NCI-H2081 (cell line): ENCODE data around the gene DISC1.
"Not testable (repeated sequence)": the region's sequence is repeated elsewhere in the genome, so short reads cannot be mapped to it uniquely, and the experiment has no call there.

Source experiments
- DNase-seq, 2 experiments: peaks; one replicate each; lab custom pipeline; 2025; lab: John Stamatoyannopoulos, UW

Gene DISC1

GRCh38 chr1:231774719-231775335 lies 148.2 kb downstream of the DISC1 start:
- no peak for DNase-seq

- DNase-seq, result no peak
These were observed 149.6 kb downstream of the DISC1 start for GRCh38 chr1:231776010-231776756.

- no peak for DNase-seq
These were observed 150.1 kb downstream of the DISC1 start for GRCh38 chr1:231776757-231777062.

- no peak for DNase-seq
These were observed 151.6 kb downstream of the DISC1 start for GRCh38 chr1:231778009-231778719.

GRCh38 chr1:231779081-231779480 lies 152.5 kb downstream of the DISC1 start:
- no peak for DNase-seq

- no peak for DNase-seq
These were observed 155.3 kb downstream of the DISC1 start for GRCh38 chr1:231781892-231782291.

- DNase-seq, result not testable (repeated sequence)
These were observed 158.5 kb downstream of the DISC1 start for GRCh38 chr1:231785073-231785472.

- DNase-seq, result no peak
These were observed 159.5 kb downstream of the DISC1 start for GRCh38 chr1:231786126-231786525.

- DNase-seq, result no peak
These were observed 166.0 kb downstream of the DISC1 start for GRCh38 chr1:231792634-231793033.

GRCh38 chr1:231793893-231794292 lies 167.3 kb downstream of the DISC1 start:
- no peak for DNase-seq

GRCh38 chr1:231796141-231796540 lies 169.6 kb downstream of the DISC1 start:
- no peak for DNase-seq

GRCh38 chr1:231799363-231799986 lies 172.9 kb downstream of the DISC1 start:
- no peak for DNase-seq

GRCh38 chr1:231800108-231800507 lies 173.5 kb downstream of the DISC1 start:
- no peak for DNase-seq

- DNase-seq, result no peak
These were observed 174.5 kb downstream of the DISC1 start for GRCh38 chr1:231801042-231801585.

GRCh38 chr1:231803353-231803752 lies 176.8 kb downstream of the DISC1 start:
- no peak for DNase-seq

GRCh38 chr1:231806623-231807495 lies 180.3 kb downstream of the DISC1 start:
- DNase-seq, result peak; percentile 34 to 54

- peak; percentile 10 to 50 for DNase-seq
These were observed 181.0 kb downstream of the DISC1 start for GRCh38 chr1:231807541-231807940.

- DNase-seq, result no peak
These were observed 181.5 kb downstream of the DISC1 start for GRCh38 chr1:231808116-231808515.

GRCh38 chr1:231808990-231809389 lies 182.4 kb downstream of the DISC1 start:
- no peak for DNase-seq

GRCh38 chr1:231810415-231810814 lies 183.8 kb downstream of the DISC1 start:
- no peak for DNase-seq

GRCh38 chr1:231814021-231814420 lies 187.4 kb downstream of the DISC1 start:
- DNase-seq, result no peak
